Measurements from ENCODE around the gene TRIM8. TPM values are rescaled to one million over a fixed set of nuclear protein-coding genes. Genes with fewer than 3 reads are reported as not detected.

Gene TRIM8
- polyA plus RNA-seq, 3 donors, result 39.4 to 183 (median 41.4) TPM

DNA sequence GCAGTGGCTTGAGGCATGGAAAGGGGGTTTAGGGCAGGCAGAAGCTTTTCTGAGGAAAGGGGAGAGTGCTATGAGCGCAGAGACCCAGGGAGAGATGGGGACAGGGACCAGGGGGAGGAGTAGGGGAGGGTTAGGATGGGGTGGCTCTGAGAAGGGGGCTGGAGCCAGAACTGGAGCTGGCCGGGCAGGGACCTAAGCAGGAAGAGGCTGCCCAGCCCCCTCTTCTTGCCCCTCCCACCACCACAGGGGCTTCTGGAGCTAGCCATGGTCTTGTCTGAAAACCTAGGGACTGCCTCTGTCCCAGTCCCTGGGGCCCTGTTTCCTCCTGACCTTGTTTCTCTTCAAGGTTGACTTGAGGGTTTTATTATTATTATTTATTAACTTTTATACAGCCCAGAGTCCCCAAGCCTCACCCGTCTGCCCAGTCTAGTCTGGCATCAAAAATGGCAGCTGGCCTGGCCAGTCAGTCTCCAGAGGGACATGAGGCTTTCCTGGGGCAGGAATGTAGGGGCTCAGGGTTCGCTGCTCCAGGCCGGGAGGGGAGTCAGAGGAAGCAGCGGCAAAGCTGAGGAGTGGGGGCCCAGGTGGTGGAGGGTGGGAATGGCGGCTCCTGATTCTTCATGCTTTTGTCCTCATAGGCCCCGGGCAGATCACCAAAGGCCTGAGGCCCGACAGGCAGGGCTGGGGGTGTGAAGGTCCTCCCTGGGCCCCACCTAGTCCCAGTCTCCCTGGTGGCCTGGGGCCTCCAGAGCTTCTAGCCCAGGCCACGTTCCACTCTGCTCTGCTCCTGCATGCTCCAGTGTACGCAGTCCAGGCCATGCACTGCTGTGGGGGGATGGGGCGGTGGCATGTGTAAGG lies 5.7 kb downstream of the TRIM8 start:
- H3K4me1 Mint-ChIP-seq, result peaks cover 82% of the 10 kb centered on the region
- H3K4me3 Mint-ChIP-seq, result peak overlapping the region; percentile 99
- WGBS (ENCODE audit: insufficient coverage), result 75% methylated on average over 11 of the region's 12 CpGs
- no peak overlapping the region for H2AFZ ChIP-seq (ENCODE audit: insufficient read depth, low read depth, low read length, poor library complexity, severe bottlenecking)
- H3K27me3 Mint-ChIP-seq (ENCODE audit: low read depth in 3 of 3), result peaks cover 0 to 3% (median 0%) of the 10 kb centered on the region in 3 donors
- peak overlapping the region in 2 of 3 experiments; percentile 76 to 99 for H3K4me3 ChIP-seq (replicated peaks in 1 of 3; ENCODE audit: low read depth in 2 of 3, low read length in 3 of 3)
- TF ChIP-seq, protein P1, sequence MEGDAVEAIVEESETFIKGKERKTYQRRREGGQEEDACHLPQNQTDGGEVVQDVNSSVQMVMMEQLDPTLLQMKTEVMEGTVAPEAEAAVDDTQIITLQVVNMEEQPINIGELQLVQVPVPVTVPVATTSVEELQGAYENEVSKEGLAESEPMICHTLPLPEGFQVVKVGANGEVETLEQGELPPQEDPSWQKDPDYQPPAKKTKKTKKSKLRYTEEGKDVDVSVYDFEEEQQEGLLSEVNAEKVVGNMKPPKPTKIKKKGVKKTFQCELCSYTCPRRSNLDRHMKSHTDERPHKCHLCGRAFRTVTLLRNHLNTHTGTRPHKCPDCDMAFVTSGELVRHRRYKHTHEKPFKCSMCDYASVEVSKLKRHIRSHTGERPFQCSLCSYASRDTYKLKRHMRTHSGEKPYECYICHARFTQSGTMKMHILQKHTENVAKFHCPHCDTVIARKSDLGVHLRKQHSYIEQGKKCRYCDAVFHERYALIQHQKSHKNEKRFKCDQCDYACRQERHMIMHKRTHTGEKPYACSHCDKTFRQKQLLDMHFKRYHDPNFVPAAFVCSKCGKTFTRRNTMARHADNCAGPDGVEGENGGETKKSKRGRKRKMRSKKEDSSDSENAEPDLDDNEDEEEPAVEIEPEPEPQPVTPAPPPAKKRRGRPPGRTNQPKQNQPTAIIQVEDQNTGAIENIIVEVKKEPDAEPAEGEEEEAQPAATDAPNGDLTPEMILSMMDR (IDR thresholded peaks at IDR 0.05), result no peak
- peaks cover 0 to 2% (median 0%) of the 10 kb centered on the region in 7 donors for H3K9me3 Mint-ChIP-seq
- H3K36me3 ChIP-seq (replicated peaks in 1 of 2; ENCODE audit: control insufficient read depth in 1 of 2, insufficient read depth in 2 of 2, low read length in 2 of 2), result peaks cover 39 to 46% of the 10 kb centered on the region in 2 donors
- H3K27me3 ChIP-seq (ENCODE audit: control insufficient read depth in 2 of 2, insufficient read depth in 2 of 2, low read length in 2 of 2), result no peaks in the 10 kb centered on the region
- peak overlapping the region; percentile 96 for H3K9ac ChIP-seq (ENCODE audit: insufficient read depth, low read length, poor library complexity, severe bottlenecking)
- H3K27ac ChIP-seq (ENCODE audit: low read depth in 1 of 2, low read length in 2 of 2), result peak overlapping the region; percentile 84 to 99
- H3K79me2 ChIP-seq (ENCODE audit: insufficient read depth, low read length), result peaks cover 99% of the 10 kb centered on the region
- no peaks in the 10 kb centered on the region for H3K9me3 ChIP-seq (replicated peaks in 1 of 2; ENCODE audit: control insufficient read depth in 1 of 2, insufficient read depth in 1 of 2, low read length in 2 of 2)
- no peak for DNase-seq
- H3K4me1 ChIP-seq (ENCODE audit: control insufficient read depth in 1 of 2, insufficient read depth in 2 of 2, low read length in 2 of 2), result peaks cover 70 to 77% of the 10 kb centered on the region in 2 donors
- H3K27ac Mint-ChIP-seq, result peak overlapping the region; percentile 88 to 95 (median 94)
- H3K36me3 Mint-ChIP-seq, result peaks cover 44 to 76% of the 10 kb centered on the region in 2 donors
- H4K20me1 ChIP-seq (ENCODE audit: insufficient read depth, low read length), result peaks cover 90% of the 10 kb centered on the region
- H3K4me2 ChIP-seq (replicated peaks; ENCODE audit: extremely low read depth, low read length, poor library complexity, severe bottlenecking), result peak overlapping the region; percentile 89
- intact Hi-C loops (cut with micrococcal nuclease), result loop anchor here in 1 of 2 donors (5.0 kb wide), 1 partner anchor 62 kb away; the partner anchor contains the start of genes ARL3 and SFXN2

DNA sequence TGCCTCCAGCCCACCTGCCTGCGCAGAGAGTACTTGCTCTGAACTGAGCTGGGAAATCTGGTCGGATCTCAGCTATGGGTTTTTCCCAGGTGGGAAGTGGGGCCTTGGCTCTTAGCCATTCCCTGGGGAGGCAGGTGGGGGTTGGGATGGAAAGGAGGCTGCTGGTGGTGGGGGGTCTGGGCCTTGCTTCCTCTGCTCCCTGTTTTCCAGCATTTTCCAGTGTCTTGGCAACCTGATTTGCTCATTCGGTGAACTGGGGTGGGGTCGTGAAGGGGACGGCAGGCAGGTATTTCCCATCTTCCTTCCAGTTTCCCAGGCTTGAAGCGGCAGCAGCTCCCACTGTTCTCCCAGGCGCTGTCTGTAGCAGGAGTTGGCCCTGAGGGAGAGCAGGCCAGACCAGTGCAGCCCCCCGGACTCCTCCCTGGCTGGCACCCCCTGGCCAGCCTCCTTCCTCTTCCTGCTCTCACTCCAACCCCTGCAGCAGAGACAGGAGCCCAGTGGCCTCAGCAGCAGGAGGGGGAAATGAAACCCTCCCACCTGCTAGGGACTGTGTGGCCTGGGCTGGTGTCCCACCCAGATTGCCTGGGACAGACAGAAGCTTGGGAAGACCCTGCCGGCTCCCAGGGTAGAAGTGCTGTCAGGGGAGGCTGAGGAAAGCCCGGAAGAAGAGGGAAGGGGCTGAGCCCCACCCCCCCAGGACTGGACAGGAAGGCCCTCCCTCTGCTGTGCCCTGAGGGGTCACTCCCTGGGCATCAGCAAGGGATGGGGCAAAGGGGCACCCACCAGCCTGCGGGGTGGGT lies 6.6 kb downstream of the TRIM8 start:
- H3K4me3 Mint-ChIP-seq, result peak overlapping the region; percentile 31 to 73
- H3K9me3 Mint-ChIP-seq, result no peaks in the 10 kb centered on the region
- Histone ChIP-seq H3K79me2 (ENCODE audit: insufficient read depth, low read length) (peaks cover 100% of the 10 kb centered on the region), H3K36me3 (replicated peaks in 1 of 2; ENCODE audit: control insufficient read depth in 1 of 2, insufficient read depth in 2 of 2, low read length in 2 of 2) (peaks cover 47 to 54% of the 10 kb centered on the region in 2 donors), H3K9me3 (replicated peaks in 1 of 2; ENCODE audit: control insufficient read depth in 1 of 2, insufficient read depth in 1 of 2, low read length in 2 of 2) (no peaks in the 10 kb centered on the region), H4K20me1 (ENCODE audit: insufficient read depth, low read length) (peaks cover 96% of the 10 kb centered on the region), H3K27ac (ENCODE audit: low read depth in 1 of 2, low read length in 2 of 2) (peak overlapping the region; percentile 84 to 99), H2AFZ (ENCODE audit: insufficient read depth, low read depth, low read length, poor library complexity, severe bottlenecking) (no peak overlapping the region), H3K9ac (ENCODE audit: insufficient read depth, low read length, poor library complexity, severe bottlenecking) (peak overlapping the region; percentile 37), H3K4me2 (replicated peaks; ENCODE audit: extremely low read depth, low read length, poor library complexity, severe bottlenecking) (peak overlapping the region; percentile 89), H3K4me3 (replicated peaks in 1 of 3; ENCODE audit: low read depth in 2 of 3, low read length in 3 of 3) (peak overlapping the region in 1 of 3 experiments; percentile 99), H3K4me1 (ENCODE audit: control insufficient read depth in 1 of 2, insufficient read depth in 2 of 2, low read length in 2 of 2) (peaks cover 70 to 77% of the 10 kb centered on the region in 2 donors), H3K27me3 (ENCODE audit: control insufficient read depth in 2 of 2, insufficient read depth in 2 of 2, low read length in 2 of 2) (no peaks in the 10 kb centered on the region)
- 57% methylated on average over 5 of the region's 11 CpGs for WGBS (ENCODE audit: insufficient coverage)
- peak overlapping the region; percentile 88 to 95 (median 94) for H3K27ac Mint-ChIP-seq
- H3K4me1 Mint-ChIP-seq, result peaks cover 82% of the 10 kb centered on the region
- H3K36me3 Mint-ChIP-seq, result peaks cover 51 to 82% of the 10 kb centered on the region in 2 donors
- intact Hi-C loops (cut with micrococcal nuclease), result no loop called here
- H3K27me3 Mint-ChIP-seq (ENCODE audit: low read depth in 3 of 3), result peaks cover 0 to 3% (median 0%) of the 10 kb centered on the region in 3 donors
- DNase-seq, result peak in 1 of 3 donors; percentile 40
- TF ChIP-seq, protein P1 (IDR thresholded peaks at IDR 0.05), result no peak
